ENCODE data around the gene LATS1. TPM values are rescaled to one million over a fixed set of nuclear protein-coding genes. Genes with fewer than 3 reads are reported as not detected.

The LATS1 gene
- total and polyA plus RNA-seq, 4 donors = 2.7 to 9.2 (median 5.5) TPM

GRCh38 chr6:149686230-149686629 lies 31.7 kb downstream of the LATS1 start:
- peaks cover 7 to 17% (median 13%) of the 10 kb centered on the region in 4 donors for H3K36me3 ChIP-seq (ENCODE audit: control insufficient read depth in 4 of 4, insufficient read depth in 3 of 4, low read depth in 1 of 4, low read length in 3 of 4)
- WGBS = 84% methylated on average over 7 of the region's 7 CpGs
- DNase-seq (ENCODE audit: low spot score) = no peak
- H3K9me3 ChIP-seq (ENCODE audit: control insufficient read depth in 4 of 4, low read length in 3 of 4) = no peaks in the 10 kb centered on the region
- TF ChIP-seq HNF4A (conservative IDR thresholded peaks at IDR 0.05) (no peak), FOXA2 (IDR thresholded peaks at IDR 0.05) (no peak), ATF3 (IDR thresholded peaks at IDR 0.05) (no peak), FOXA1 (IDR thresholded peaks at IDR 0.05) (no peak), HNF4G (IDR thresholded peaks at IDR 0.05) (no peak), CTCF (IDR thresholded peaks at IDR 0.05; ENCODE audit: low read depth, low read length, missing input control) (no peak), YY1 (IDR thresholded peaks at IDR 0.05) (no peak), EGR1 (IDR thresholded peaks at IDR 0.05; ENCODE audit: low read depth in 2 of 2) (no peak), JUND (IDR thresholded peaks at IDR 0.05) (no peak), GABPA (IDR thresholded peaks at IDR 0.05 in 1 of 2, conservative IDR thresholded peaks at IDR 0.05 in 1 of 2) (no peak), SP1 (IDR thresholded peaks at IDR 0.05) (no peak), RXRA (IDR thresholded peaks at IDR 0.05) (no peak), REST (IDR thresholded peaks at IDR 0.05) (no peak)
- H3K4me1 ChIP-seq (ENCODE audit: control insufficient read depth in 4 of 4, insufficient read depth in 4 of 4, low read length in 3 of 4) = peaks cover 0 to 2% (median 0%) of the 10 kb centered on the region in 4 donors
- no peak overlapping the region for H3K27ac ChIP-seq (ENCODE audit: low read depth in 1 of 2, low read length in 2 of 2)
- no peak overlapping the region for H3K9ac ChIP-seq (ENCODE audit: low read depth in 1 of 2, low read length in 2 of 2)
- no peak overlapping the region for H3K4me3 ChIP-seq (ENCODE audit: low read depth in 1 of 3, low read length in 3 of 3)
- no peaks in the 10 kb centered on the region for H3K27me3 ChIP-seq (ENCODE audit: control insufficient read depth in 4 of 4, insufficient read depth in 4 of 4, low read length in 3 of 4)

- 98% methylated on average over 4 of the region's 4 CpGs for WGBS
- Histone ChIP-seq H3K9me3 (ENCODE audit: control insufficient read depth in 4 of 4, low read length in 3 of 4) (no peaks in the 10 kb centered on the region), H3K36me3 (ENCODE audit: control insufficient read depth in 4 of 4, insufficient read depth in 3 of 4, low read depth in 1 of 4, low read length in 3 of 4) (peaks cover 7 to 23% (median 16%) of the 10 kb centered on the region in 4 donors), H3K4me3 (ENCODE audit: low read depth in 1 of 3, low read length in 3 of 3) (no peak overlapping the region), H3K4me1 (ENCODE audit: control insufficient read depth in 4 of 4, insufficient read depth in 4 of 4, low read length in 3 of 4) (peaks cover 0 to 2% (median 0%) of the 10 kb centered on the region in 4 donors), H3K9ac (ENCODE audit: low read depth in 1 of 2, low read length in 2 of 2) (no peak overlapping the region), H3K27me3 (ENCODE audit: control insufficient read depth in 4 of 4, insufficient read depth in 4 of 4, low read length in 3 of 4) (no peaks in the 10 kb centered on the region), H3K27ac (ENCODE audit: low read depth in 1 of 2, low read length in 2 of 2) (no peak overlapping the region)
- no peak for DNase-seq (ENCODE audit: low spot score)
- TF ChIP-seq EGR1 (IDR thresholded peaks at IDR 0.05; ENCODE audit: low read depth in 2 of 2) = no peak
- TF ChIP-seq RAD21 (IDR thresholded peaks at IDR 0.05) = no peak
- no peak for TF ChIP-seq NR2F2 (IDR thresholded peaks at IDR 0.05)
- TF ChIP-seq SP1 (IDR thresholded peaks at IDR 0.05) = no peak
- TF ChIP-seq MAX (IDR thresholded peaks at IDR 0.05) = no peak
- TF ChIP-seq CTCF (IDR thresholded peaks at IDR 0.05; ENCODE audit: low read depth, low read length, missing input control) = no peak
- no peak for TF ChIP-seq HNF4G (IDR thresholded peaks at IDR 0.05)
- no peak for TF ChIP-seq REST (IDR thresholded peaks at IDR 0.05)
- no peak for TF ChIP-seq YY1 (IDR thresholded peaks at IDR 0.05)
- TF ChIP-seq GABPA (IDR thresholded peaks at IDR 0.05 in 1 of 2, conservative IDR thresholded peaks at IDR 0.05 in 1 of 2) = no peak
- no peak for TF ChIP-seq ATF3 (IDR thresholded peaks at IDR 0.05)
- TF ChIP-seq JUND (IDR thresholded peaks at IDR 0.05) = no peak
- TF ChIP-seq HNF4A (conservative IDR thresholded peaks at IDR 0.05) = no peak
- no peak for TF ChIP-seq RXRA (IDR thresholded peaks at IDR 0.05)
These were observed 34.5 kb downstream of the LATS1 start for GRCh38 chr6:149683256-149683859.
